ENCODE results near the gene SCLT1. TPM values are rescaled to one million over a fixed set of nuclear protein-coding genes. Genes with fewer than 3 reads are reported as not detected.

SCLT1 gene
- total RNA-seq, 1 experiment from 2014 or later: 11.3 TPM

- Histone ChIP-seq H3K23me2 (ENCODE audit: insufficient read length, low read depth, low read length, poor library complexity, severe bottlenecking) (peaks cover 3% of the 10 kb centered on the region), H3K14ac (ENCODE audit: insufficient read depth, low read length) (no peak overlapping the region), H2BK12ac (ENCODE audit: insufficient read length, low read depth, low read length) (no peak overlapping the region), H3K56ac (ENCODE audit: insufficient read length, low read depth, low read length) (no peak overlapping the region), H4K5ac (ENCODE audit: insufficient read length, low read depth, low read length) (no peak overlapping the region), H2BK15ac (ENCODE audit: low read depth, low read length) (no peak overlapping the region), H3T11ph (ENCODE audit: low read length) (no peak overlapping the region), H3K27me3 (ENCODE audit: insufficient read depth, low read length) (no peaks in the 10 kb centered on the region), H2AFZ (ENCODE audit: low read length) (no peak overlapping the region), H3K79me1 (ENCODE audit: insufficient read depth, low read depth, low read length, poor library complexity, severe bottlenecking) (no peaks in the 10 kb centered on the region), H4K20me1 (ENCODE audit: control insufficient read depth, insufficient read depth, insufficient read length) (no peaks in the 10 kb centered on the region), H3K18ac (ENCODE audit: insufficient read length, low read depth, low read length) (no peak overlapping the region), H4K8ac (replicated peaks; ENCODE audit: insufficient read length, low read depth, low read length) (no peak overlapping the region), H3K23ac (ENCODE audit: insufficient read length, low read depth, low read length) (no peak overlapping the region), H3K4me1 (ENCODE audit: insufficient read depth, low read length) (no peaks in the 10 kb centered on the region), H4K91ac (ENCODE audit: insufficient read length, low read depth, low read length) (no peak overlapping the region), H3K79me2 (ENCODE audit: insufficient read depth, low read length) (no peaks in the 10 kb centered on the region), H3K4me2 (ENCODE audit: insufficient read depth, insufficient read length, low read length) (no peak overlapping the region), H2BK120ac (ENCODE audit: low read depth, low read length, poor library complexity, severe bottlenecking) (no peak overlapping the region), H2BK20ac (ENCODE audit: low read depth, low read length, poor library complexity, severe bottlenecking) (no peak overlapping the region), H3K27ac (ENCODE audit: insufficient read length, low read depth, low read length) (no peak overlapping the region), H3K9ac (ENCODE audit: extremely low read depth, insufficient read length, low read length) (no peak overlapping the region), H3K9me3 (ENCODE audit: control insufficient read depth, low read depth, low read length) (no peaks in the 10 kb centered on the region), H2BK5ac (ENCODE audit: insufficient read length, low read length) (no peak overlapping the region), H2AK5ac (ENCODE audit: insufficient read length, low read length) (no peak overlapping the region), H3K4ac (ENCODE audit: low read depth, low read length) (no peak overlapping the region)
- H3K4me3 Mint-ChIP-seq: no peak overlapping the region
- H3K9me3 Mint-ChIP-seq: no peaks in the 10 kb centered on the region
- TF ChIP-seq CTCF (conservative IDR thresholded peaks at IDR 0.05): no peak
- H3K4me1 Mint-ChIP-seq: peaks cover 4 to 6% of the 10 kb centered on the region in 2 experiments
- no peak for DNase-seq
- H3K27ac Mint-ChIP-seq: no peak overlapping the region
- H3K36me3 Mint-ChIP-seq (ENCODE audit: insufficient read depth in 1 of 3, low read depth in 3 of 3): no peaks in the 10 kb centered on the region
- no peaks in the 10 kb centered on the region for H3K27me3 Mint-ChIP-seq (ENCODE audit: low read depth)
Measured at GRCh38 chr4:129098531-129099001, 5.2 kb upstream of the SCLT1 start.
